HEK293 (cell line): ENCODE measurements around the gene ZNF664.

Source experiments
- ZBTB7A ChIP-seq: fragments of 450-650 bp; formaldehyde crosslinking; IDR thresholded peaks from 2 replicates; pipeline ENCODE4 v1.5.1; 2016; ENCODE audit warnings: low read depth, missing biosample characterization, missing genetic modification characterization
- ZNF155 ChIP-seq: fragments of 450-650 bp; formaldehyde crosslinking; IDR thresholded peaks from 2 replicates; pipeline ENCODE4 v1.5.1; 2016; ENCODE audit warnings: missing biosample characterization, missing genetic modification characterization
- ZNF24 ChIP-seq: fragments of 450-650 bp; formaldehyde crosslinking; IDR thresholded peaks from 2 replicates; pipeline ENCODE4 v1.5.1; 2016; ENCODE audit warnings: missing biosample characterization, missing genetic modification characterization
- ZNF274 ChIP-seq, 2 experiments: fragments of 200-500 bp in 1 of 2; fragments of 450-650 bp in 1 of 2; sonication (Bioruptor generic) in 1 of 2; formaldehyde crosslinking in 1 of 2; IDR thresholded peaks; 2 replicates each; pipeline versions ENCODE4 v1.5.1 to v1.6.1; 2014 to 2016; ENCODE audit warnings: borderline replicate concordance in 1 of 2, inconsistent platforms in 1 of 2, low read length in 1 of 2, missing biosample characterization in 1 of 2, missing genetic modification characterization in 1 of 2
- ZNF501 ChIP-seq: fragments of 450-650 bp; formaldehyde crosslinking; IDR thresholded peaks from 2 replicates; pipeline ENCODE4 v1.5.1; 2016; ENCODE audit warnings: missing biosample characterization, missing genetic modification characterization
- TF ChIP-seq, protein P1 (sequence below): fragments of 450-650 bp; formaldehyde crosslinking; IDR thresholded peaks from 2 replicates; pipeline ENCODE4 v1.5.1; 2016; ENCODE audit warnings: missing biosample characterization, missing genetic modification characterization
- TF ChIP-seq, protein P2 (sequence below): fragments of 450-650 bp; formaldehyde crosslinking; IDR thresholded peaks from 2 replicates; pipeline ENCODE4 v1.5.1; 2016; ENCODE audit warnings: missing biosample characterization, missing genetic modification characterization
- TF ChIP-seq, protein P3 (sequence below): fragments of 450-650 bp; formaldehyde crosslinking; IDR thresholded peaks from 2 replicates; pipeline ENCODE4 v1.5.1; 2016; ENCODE audit warnings: missing biosample characterization, missing genetic modification characterization
- TF ChIP-seq, protein P4 (sequence below): fragments of 450-650 bp; IDR thresholded peaks from 2 replicates; pipeline ENCODE4 v1.5.1; 2018; ENCODE audit warnings: missing biosample characterization, mild to moderate bottlenecking, missing genetic modification characterization

DNA sequence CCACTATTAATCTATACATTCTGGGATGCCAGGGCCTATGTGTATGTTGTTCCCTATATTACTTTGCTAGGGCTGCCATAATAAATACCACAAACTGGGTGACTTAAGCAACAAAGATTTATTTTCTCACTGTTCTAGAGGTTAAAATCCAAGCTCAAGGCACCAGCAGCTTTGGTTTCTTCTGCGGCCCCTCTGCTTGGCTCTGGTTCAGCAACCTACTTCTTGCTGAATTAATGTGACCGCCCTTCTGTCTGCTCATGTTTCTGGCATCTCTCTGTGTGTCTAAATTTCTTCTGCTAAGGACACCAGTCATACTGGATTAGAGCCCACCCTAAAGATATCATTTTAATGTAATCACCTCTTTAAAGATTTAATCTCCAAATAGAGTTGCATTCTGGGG is 84.7 kb downstream of the ZNF664 start:
- TF ChIP-seq, protein P1, sequence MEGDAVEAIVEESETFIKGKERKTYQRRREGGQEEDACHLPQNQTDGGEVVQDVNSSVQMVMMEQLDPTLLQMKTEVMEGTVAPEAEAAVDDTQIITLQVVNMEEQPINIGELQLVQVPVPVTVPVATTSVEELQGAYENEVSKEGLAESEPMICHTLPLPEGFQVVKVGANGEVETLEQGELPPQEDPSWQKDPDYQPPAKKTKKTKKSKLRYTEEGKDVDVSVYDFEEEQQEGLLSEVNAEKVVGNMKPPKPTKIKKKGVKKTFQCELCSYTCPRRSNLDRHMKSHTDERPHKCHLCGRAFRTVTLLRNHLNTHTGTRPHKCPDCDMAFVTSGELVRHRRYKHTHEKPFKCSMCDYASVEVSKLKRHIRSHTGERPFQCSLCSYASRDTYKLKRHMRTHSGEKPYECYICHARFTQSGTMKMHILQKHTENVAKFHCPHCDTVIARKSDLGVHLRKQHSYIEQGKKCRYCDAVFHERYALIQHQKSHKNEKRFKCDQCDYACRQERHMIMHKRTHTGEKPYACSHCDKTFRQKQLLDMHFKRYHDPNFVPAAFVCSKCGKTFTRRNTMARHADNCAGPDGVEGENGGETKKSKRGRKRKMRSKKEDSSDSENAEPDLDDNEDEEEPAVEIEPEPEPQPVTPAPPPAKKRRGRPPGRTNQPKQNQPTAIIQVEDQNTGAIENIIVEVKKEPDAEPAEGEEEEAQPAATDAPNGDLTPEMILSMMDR (tag by site-specific recombination): no peak
- TF ChIP-seq ZNF501 (tag by site-specific recombination) (no peak), ZNF24 (tag by site-specific recombination) (no peak), ZNF155 (tag by site-specific recombination) (no peak), ZNF274 (IDR thresholded peaks at IDR 0.05; ENCODE audit: low read length) (no peak), ZNF274 (tag by site-specific recombination; IDR thresholded peaks at IDR 0.05; ENCODE audit: borderline replicate concordance) (no peak), ZBTB7A (no peak)
- TF ChIP-seq, protein P2, sequence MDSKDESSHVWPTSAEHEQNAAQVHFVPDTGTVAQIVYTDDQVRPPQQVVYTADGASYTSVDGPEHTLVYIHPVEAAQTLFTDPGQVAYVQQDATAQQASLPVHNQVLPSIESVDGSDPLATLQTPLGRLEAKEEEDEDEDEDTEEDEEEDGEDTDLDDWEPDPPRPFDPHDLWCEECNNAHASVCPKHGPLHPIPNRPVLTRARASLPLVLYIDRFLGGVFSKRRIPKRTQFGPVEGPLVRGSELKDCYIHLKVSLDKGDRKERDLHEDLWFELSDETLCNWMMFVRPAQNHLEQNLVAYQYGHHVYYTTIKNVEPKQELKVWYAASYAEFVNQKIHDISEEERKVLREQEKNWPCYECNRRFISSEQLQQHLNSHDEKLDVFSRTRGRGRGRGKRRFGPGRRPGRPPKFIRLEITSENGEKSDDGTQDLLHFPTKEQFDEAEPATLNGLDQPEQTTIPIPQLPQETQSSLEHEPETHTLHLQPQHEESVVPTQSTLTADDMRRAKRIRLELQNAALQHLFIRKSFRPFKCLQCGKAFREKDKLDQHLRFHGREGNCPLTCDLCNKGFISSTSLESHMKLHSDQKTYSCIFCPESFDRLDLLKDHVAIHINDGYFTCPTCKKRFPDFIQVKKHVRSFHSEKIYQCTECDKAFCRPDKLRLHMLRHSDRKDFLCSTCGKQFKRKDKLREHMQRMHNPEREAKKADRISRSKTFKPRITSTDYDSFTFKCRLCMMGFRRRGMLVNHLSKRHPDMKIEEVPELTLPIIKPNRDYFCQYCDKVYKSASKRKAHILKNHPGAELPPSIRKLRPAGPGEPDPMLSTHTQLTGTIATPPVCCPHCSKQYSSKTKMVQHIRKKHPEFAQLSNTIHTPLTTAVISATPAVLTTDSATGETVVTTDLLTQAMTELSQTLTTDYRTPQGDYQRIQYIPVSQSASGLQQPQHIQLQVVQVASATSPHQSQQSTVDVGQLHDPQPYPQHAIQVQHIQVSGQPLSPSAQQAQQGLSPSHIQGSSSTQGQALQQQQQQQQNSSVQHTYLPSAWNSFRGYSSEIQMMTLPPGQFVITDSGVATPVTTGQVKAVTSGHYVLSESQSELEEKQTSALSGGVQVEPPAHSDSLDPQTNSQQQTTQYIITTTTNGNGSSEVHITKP (tag by site-specific recombination): no peak
- TF ChIP-seq, protein P3, sequence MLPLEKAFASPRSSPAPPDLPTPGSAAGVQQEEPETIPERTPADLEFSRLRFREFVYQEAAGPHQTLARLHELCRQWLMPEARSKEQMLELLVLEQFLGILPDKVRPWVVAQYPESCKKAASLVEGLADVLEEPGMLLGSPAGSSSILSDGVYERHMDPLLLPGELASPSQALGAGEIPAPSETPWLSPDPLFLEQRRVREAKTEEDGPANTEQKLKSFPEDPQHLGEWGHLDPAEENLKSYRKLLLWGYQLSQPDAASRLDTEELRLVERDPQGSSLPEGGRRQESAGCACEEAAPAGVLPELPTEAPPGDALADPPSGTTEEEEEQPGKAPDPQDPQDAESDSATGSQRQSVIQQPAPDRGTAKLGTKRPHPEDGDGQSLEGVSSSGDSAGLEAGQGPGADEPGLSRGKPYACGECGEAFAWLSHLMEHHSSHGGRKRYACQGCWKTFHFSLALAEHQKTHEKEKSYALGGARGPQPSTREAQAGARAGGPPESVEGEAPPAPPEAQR (tag by site-specific recombination): no peak
- TF ChIP-seq, protein P4, sequence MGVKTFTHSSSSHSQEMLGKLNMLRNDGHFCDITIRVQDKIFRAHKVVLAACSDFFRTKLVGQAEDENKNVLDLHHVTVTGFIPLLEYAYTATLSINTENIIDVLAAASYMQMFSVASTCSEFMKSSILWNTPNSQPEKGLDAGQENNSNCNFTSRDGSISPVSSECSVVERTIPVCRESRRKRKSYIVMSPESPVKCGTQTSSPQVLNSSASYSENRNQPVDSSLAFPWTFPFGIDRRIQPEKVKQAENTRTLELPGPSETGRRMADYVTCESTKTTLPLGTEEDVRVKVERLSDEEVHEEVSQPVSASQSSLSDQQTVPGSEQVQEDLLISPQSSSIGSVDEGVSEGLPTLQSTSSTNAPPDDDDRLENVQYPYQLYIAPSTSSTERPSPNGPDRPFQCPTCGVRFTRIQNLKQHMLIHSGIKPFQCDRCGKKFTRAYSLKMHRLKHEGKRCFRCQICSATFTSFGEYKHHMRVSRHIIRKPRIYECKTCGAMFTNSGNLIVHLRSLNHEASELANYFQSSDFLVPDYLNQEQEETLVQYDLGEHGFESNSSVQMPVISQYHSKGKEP (tag by site-specific recombination): no peak
